ENCODE measurements around the gene VMAC.

- no peak for TF ChIP-seq POLR2A (IDR thresholded peaks at IDR 0.05)
- TF ChIP-seq CTCF (IDR thresholded peaks at IDR 0.05) = no peak
Observed at GRCh38 chr19:5940260-5941208, 35.9 kb downstream of the VMAC start.

Data from right lobe of liver (tissue), 4 donors.